Hematopoietic multipotent progenitor cell treated with erythropoietin and hydrocortisone succinate and interleukin-3 and kit ligand, for 4 days (in vitro differentiated cells): ENCODE results near the gene ACAT2.
"Not testable (repeated sequence)": the region's sequence is repeated elsewhere in the genome, so short reads cannot be mapped to it uniquely, and the experiment has no call there.

ENCODE experiments used
- DNase-seq: peaks from one replicate; pipeline ENCODE4 v3.0.0-alpha.2; 2015

Gene ACAT2

DNA sequence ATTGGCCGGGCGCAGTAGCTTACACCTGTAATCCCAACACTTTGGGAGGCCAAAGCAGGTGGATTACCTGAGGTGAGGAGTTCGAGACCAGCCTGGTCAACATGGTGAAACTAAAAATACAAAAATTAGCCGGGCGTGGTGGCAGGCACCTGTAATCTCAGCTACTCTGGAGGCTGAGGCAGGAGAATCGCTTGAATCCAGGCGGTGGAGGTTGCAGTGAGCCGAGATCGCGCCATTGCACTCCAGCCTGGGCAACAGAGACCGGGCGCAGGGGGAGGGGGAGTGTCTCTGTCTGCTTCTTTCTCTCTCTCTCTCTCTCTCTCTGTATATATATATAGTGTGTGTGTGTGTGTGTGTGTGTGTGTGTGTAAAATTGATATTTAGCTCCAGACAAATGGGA lies 29.3 kb upstream of the ACAT2 start:
- not testable (repeated sequence) for DNase-seq

DNA sequence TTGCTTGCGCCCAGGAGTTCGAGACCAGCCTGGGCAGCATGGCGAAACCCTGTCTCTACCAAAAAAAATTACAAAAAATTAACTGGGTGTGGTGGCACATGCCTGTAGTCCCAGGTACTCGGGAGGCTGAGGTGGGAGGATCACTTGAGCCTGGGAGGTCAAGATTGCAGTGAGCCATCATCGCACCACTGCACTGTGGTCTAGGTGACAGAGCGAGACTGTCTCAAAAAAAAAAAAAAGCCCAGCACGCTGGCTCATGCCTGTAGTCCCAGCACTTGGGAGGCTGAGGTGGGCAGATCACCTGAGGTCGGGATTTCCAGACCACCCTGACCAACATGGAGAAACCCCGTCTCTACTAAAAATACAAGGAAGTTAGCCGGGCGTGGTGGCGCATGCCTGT lies 28.4 kb upstream of the ACAT2 start:
- DNase-seq, result not testable (repeated sequence)

- DNase-seq, result no peak
Observed at GRCh38 chr6:159736908-159737307, 24.9 kb upstream of the ACAT2 start.

DNA sequence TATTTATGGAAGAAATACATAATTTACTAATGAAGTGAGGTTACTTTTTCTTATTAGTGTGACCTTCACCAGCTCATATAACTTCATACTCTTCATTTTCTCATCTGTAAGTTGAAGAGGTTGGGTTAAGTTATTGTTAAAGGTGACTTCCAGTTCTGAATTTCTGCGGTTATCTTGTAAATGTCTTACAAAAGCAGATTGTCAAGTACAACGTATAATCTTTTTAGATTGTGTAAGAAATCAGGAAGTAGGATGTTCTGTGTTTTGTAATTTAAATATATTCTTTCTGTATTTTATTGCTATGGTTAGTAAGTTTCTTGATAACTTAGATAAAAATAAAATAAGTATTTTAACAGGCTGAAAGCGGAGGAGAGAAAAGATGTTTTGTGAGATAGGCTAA lies 22.5 kb upstream of the ACAT2 start:
- peak; percentile 41 for DNase-seq

DNA sequence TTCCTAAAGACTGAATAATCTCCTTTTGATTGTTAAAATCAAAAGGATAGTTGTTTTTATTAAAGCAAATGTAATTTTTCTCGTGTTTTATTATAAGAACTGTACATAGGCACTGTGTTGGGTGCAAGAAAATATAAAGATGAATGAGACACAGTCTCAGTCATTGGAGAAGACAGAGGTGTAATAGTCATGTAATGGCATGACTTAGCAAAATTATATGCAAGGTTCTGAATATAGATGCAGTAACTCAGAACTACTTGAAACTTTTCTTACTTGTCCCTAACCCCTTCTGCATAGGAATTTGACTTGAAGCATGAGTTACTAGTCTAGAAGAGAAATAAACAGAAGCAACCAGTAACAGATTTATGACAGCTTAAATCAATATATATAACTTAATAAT lies 19.7 kb upstream of the ACAT2 start:
- DNase-seq, result no peak

DNA sequence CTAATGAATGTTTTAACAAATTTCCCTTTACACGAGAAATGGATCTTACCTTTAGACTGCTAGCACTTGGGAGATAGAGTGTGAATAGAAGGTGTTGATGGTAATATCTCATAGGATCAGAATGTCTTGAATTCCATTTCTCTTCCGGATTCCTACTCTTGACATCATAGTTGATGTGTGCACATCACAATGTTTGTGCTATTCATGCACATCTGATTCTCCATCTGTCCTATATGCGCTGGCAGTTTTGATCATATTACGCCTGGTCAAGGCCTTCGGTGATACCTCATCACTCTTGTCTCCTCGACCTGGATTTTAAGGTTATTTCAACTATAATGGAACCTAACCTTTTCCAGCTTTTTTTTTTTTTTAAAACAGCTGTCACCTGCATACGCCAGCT lies 16.8 kb upstream of the ACAT2 start:
- DNase-seq, result no peak

DNA sequence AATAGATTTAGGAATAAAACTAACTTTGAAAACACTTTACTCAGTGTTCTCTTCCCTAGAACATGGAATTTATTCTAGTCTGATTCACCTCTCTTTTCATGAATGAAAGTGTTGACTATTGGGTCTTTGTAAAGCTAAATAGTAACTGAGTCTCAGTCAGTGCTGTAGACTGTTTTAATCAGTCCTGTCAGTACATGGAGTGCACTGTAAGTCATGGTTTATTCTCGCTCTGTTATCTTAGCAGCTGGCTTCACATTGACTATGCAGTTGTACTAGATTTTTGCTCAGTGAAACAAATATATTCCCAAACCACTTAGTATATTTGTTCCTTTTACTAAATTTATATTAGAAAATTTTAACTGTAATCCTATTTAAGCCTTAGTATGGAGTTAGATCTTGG lies 15.1 kb upstream of the ACAT2 start:
- no peak for DNase-seq

DNA sequence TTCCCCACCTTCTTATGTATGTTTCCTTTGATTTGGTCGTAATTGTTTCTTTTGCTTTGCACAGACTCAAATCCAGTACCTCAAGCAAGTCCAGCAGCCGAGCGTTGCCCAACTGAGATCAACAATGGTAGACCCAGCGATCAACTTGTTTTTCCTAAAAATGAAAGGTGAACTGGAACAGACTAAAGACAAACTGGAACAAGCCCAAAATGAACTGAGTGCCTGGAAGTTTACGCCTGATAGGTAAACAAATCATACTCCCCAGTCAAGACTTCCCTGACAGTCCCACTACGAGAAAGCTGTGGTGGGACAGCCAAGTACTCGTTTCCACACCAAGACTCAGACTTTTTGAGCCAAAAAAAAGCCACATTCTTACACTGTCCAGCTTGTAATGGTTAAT lies 13.7 kb upstream of the ACAT2 start:
- not testable (repeated sequence) for DNase-seq

DNA sequence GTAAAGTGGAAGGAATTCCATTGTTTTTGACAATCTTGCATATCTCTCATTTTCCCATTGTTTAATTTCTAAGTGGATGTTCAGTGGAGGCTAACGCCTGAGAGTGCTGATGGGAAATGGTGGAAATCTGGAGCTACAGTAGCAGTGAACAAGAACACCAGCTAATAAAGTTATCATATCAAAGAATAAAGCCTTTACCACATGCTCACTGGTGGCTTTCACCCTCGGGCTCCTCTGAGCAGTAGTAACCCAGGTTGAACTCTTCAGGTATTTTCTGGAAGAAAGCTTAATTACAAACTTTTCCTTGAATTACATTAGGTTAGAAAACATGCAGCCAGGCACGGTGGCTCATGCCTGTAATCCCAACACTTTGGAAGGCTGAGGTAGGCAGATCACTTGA lies 10.4 kb upstream of the ACAT2 start:
- no peak for DNase-seq

DNA sequence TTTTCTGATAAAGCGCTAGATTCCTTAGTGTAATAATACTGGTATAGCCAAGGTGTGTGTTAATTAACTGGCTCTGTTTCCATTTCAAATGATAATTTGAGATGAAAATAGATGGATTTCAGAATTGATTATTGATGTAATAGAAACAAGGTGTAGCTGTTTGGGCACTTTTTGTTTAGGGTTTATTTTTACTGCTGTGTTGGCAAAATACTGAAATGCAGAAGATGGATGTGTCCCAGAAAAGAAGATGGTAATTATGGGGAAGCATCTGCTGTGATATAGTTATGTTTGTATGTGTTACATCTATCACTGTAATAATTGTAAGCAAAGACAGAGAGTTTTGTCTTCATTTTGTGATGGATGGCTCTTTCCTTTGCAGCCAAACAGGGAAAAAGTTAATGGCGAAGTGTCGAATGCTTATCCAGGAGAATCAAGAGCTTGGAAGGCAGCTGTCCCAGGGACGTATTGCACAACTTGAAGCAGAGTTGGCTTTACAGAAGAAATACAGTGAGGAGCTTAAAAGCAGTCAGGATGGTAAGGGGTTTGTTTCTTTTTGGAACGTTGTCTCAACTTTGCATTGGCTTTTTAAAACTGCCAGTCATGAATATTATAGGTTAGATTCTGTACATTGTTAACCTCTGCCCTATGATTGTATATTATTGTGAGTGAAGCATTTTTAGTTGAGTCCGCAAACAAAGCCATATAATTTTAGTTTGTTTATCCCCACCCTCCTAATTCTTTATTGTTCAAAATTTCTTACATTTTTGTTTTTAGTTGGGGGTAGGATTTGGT lies 8.6 kb upstream of the ACAT2 start:
- no peak for DNase-seq

DNA sequence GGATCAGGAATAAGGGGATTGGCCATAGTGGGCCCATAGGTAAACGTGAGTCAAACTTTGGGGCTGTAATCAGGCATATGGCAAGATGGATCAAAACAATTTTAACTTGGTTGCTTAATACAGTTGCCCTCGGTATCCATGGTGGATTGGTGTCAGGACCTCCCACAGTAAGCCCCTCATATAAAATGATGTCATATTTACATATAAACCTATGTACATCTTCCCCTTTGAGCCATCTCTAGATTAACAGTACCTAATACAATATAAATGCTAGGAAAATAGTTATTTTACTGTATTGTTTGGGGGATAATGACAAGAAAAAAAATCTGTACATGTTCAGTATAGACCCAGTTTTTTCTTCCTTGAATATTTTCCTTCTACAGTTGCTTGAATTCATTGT lies 7.4 kb upstream of the ACAT2 start:
- DNase-seq, result no peak

DNA sequence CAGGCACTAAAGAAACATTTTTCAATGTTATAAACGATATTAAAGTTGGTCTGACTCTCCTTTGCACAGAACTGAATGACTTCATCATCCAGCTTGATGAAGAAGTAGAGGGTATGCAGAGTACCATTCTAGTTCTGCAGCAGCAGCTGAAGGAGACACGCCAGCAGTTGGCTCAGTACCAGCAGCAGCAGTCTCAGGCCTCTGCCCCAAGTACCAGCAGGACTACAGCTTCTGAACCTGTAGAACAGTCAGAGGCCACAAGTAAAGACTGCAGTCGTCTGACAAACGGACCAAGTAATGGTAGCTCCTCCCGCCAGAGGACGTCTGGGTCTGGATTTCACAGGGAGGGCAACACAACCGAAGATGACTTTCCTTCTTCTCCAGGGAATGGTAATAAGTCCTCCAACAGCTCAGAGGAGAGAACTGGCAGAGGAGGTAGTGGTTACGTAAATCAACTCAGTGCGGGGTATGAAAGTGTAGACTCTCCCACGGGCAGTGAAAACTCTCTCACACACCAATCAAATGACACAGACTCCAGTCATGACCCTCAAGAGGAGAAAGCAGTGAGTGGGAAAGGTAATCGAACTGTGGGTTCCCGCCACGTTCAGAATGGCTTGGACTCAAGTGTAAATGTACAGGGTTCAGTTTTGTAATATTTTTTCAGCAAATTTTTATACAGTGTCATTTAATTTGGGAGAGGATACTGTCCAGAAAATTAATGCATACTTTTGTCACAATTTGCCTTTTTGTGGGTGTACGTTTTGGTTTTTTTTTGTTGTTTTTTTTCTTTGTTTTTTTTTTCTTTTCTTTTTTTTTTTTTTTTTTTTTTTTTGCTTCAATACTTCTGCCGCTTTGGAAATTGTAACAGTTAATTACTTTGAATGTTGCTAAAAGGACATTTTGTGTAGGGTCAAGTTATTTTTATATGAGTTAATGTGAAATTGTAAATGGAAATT lies 6.6 kb upstream of the ACAT2 start:
- DNase-seq, result no peak

DNA sequence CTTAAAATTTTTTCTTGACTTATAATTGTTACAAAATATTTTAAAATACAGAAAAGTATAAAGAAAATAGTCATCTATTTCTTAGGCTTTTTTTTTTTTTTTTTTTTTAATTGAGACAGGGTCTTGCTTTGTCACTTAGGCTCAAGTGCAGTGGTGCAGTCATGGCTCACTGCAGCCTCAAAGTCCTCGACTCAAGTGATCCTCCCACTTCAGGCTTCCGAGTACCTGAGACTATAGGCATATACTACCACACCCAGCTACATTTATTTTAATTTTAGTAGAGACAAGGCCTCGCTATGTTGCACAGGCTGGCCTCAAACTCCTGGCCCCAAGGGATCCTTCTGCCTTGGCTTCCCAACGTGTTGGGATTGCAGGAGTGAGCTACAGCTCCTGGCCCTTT lies 5.3 kb upstream of the ACAT2 start:
- no peak for DNase-seq

- DNase-seq, result no peak
Observed at GRCh38 chr6:159758031-159759001, 3.5 kb upstream of the ACAT2 start.

DNA sequence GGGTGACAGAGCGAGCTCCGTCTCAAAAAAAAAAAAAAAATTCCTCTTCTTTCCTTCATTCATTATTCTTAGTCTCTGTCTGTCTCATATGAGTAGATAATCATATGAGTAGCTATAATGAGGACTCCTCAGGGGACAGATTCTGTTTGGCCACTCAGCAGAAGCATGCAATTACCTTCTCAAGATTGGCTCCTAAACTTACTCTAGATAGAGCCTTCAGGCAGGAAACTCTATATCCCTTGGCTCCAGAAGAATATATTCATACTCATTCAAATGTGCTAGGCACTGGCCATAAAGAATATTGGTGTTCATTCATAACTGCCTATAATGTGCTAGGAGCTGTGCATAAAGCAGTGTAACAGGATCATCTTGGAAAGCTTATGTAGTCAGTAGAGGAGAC lies 2.2 kb upstream of the ACAT2 start:
- no peak for DNase-seq

- DNase-seq, result no peak
Observed at GRCh38 chr6:159760602-159761057, 1.2 kb upstream of the ACAT2 start.

GRCh38 chr6:159761129-159761872 lies 544 bp upstream of the ACAT2 start:
- no peak for DNase-seq

DNA sequence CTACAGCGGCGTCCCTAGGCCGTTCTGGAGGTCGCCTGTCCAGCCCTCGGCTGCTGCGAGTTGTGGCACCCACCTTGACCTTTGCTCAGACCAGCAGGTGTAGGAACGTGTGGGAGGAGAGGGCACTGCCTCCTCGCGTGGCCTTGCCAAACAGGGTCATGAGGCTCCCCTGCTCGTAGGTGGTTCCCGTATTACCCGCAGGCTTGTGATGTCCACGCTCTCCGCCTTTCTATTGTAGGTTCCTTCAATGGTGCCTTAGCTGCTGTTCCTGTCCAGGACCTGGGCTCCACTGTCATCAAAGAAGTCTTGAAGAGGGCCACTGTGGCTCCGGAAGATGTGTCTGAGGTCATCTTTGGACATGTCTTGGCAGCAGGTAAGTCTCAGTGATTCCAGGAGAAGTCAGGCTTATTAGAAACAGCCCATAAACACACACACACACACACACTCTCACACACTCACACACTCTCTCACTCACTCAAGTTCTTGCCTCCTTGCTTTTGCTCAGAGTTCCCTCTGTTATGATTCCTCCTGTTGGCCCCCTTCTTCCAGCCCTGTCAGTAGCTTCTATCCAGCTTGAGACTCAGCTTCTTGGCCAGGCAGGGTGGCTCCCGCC lies 942 bp downstream of the ACAT2 start:
- peak; percentile 51 for DNase-seq

- DNase-seq, result no peak
Observed at GRCh38 chr6:159766906-159767305, 5.1 kb downstream of the ACAT2 start.

- DNase-seq, result no peak
Observed at GRCh38 chr6:159769470-159769869, 7.6 kb downstream of the ACAT2 start.

- no peak for DNase-seq
Observed at GRCh38 chr6:159772196-159772595, 10.4 kb downstream of the ACAT2 start.
